Measurements from ENCODE around the gene GDF10.

DNA sequence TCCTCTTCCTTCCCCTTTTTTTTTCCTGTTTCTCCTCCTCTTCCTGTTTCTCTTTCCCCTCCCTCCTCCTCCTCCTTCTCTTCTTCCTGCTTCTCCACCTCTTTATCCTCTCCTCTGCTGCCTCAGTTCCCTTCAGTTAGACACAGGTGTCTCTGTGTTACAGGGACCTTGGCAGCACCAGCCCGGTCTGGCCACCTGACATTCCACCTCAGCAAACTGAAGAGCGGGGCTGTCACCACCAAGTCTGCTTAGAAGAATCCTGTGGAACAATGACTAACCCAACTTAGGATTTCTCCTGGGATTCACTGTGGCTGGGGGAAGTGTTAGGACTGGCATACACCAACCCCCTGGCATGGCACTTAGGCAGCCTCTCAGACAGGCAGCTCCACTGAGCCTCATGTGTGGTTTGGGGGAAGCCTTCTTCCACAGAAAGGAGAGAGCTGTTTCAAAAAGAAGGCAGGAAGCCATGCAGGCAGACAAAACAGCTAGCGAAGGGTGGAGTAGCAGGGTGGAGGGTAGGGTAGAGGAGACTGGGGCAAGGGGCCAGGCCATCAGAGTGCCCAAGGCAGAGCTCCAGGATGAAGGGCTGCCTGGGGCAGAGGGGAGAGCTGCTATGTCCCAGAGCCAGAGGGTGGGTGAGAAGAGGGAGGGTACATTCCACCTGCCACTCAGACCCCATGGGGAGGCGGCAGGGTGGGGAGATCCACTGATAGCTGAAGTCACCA lies 13.2 kb upstream of the GDF10 start:
- TF ChIP-seq, protein P1, sequence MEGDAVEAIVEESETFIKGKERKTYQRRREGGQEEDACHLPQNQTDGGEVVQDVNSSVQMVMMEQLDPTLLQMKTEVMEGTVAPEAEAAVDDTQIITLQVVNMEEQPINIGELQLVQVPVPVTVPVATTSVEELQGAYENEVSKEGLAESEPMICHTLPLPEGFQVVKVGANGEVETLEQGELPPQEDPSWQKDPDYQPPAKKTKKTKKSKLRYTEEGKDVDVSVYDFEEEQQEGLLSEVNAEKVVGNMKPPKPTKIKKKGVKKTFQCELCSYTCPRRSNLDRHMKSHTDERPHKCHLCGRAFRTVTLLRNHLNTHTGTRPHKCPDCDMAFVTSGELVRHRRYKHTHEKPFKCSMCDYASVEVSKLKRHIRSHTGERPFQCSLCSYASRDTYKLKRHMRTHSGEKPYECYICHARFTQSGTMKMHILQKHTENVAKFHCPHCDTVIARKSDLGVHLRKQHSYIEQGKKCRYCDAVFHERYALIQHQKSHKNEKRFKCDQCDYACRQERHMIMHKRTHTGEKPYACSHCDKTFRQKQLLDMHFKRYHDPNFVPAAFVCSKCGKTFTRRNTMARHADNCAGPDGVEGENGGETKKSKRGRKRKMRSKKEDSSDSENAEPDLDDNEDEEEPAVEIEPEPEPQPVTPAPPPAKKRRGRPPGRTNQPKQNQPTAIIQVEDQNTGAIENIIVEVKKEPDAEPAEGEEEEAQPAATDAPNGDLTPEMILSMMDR (IDR thresholded peaks at IDR 0.05) = no peak
- TF ChIP-seq POLR2A (IDR thresholded peaks at IDR 0.05) = no peak

All from lower leg skin (tissue), 3 donors.